GM12865 (cell line): Measurements from ENCODE around the gene C14orf132.

Experiments
- DNase-seq: peaks from one replicate; pipeline ENCODE4 v3.0.0; 2010; ENCODE audit warnings: low read depth
- H3K4me3 ChIP-seq: 2 replicates; pipeline ENCODE4 v1.5.1; 2011; ENCODE audit warnings: mild to moderate bottlenecking, low read depth, low read length, control low read depth
- CTCF ChIP-seq: IDR thresholded peaks from 2 replicates; pipeline ENCODE4 v1.5.1; 2011; ENCODE audit warnings: low read length, control low read depth, low read depth, inconsistent platforms; ENCODE audit not compliant: insufficient read depth; ENCODE audit errors: missing control alignments

C14orf132 gene

DNA sequence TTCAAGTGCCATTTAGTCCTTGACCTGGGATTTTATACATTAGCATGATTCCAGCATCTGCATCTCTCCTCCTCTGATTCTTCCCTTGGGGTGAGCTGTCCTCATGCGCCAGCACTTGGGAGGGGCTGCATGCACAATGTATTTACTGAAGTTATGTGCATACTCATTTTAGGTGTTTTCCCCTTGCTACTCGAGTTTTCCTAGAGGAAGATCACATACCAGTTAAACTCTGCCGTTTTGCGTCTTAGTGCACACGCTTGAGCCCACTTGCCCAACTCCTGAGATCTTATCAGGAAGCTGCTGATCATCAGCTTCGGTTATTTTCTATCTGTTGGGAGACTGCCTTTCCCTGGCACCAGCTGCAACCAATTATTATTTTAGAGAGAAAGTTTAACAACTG lies 78.8 kb downstream of the C14orf132 start:
- TF ChIP-seq CTCF, result no peak
- H3K4me3 ChIP-seq, result no peak overlapping the region
- no peak for DNase-seq

GRCh38 chr14:96118391-96118790 lies 79.2 kb downstream of the C14orf132 start:
- no peak for DNase-seq
- TF ChIP-seq CTCF, result no peak
- no peak overlapping the region for H3K4me3 ChIP-seq

- DNase-seq, result peak; percentile 32
- no peak for TF ChIP-seq CTCF
- no peak overlapping the region for H3K4me3 ChIP-seq
These were observed 80.8 kb downstream of the C14orf132 start for GRCh38 chr14:96119947-96120346.

GRCh38 chr14:96120392-96120791 lies 81.2 kb downstream of the C14orf132 start:
- no peak overlapping the region for H3K4me3 ChIP-seq
- no peak for TF ChIP-seq CTCF

DNA sequence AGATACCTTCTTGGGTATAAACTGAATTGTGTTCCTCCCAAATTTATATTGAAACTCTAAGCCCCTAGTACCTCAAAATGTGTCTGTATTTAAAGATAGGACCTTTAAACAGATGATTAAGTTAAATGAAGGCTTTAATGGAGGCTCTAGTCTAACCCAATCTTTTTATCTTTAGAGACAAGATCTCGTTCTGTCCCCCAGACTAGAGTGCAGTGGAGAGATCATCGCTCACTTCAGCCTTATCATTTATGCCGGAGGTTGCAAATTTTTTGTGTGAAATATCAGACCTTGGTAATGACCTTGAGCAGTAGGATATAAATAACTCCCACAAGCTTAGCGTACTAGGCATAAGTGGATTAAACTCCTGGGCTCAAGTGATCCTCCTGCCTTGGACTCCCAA lies 81.8 kb downstream of the C14orf132 start:
- H3K4me3 ChIP-seq, result no peak overlapping the region
- no peak for TF ChIP-seq CTCF
- DNase-seq, result no peak

More at GRCh38 chr14:96120392-96120791, 81.2 kb downstream of the C14orf132 start:
- no peak for DNase-seq

- TF ChIP-seq CTCF, result no peak
- DNase-seq, result no peak
- no peak overlapping the region for H3K4me3 ChIP-seq
These were observed 82.7 kb downstream of the C14orf132 start for GRCh38 chr14:96121660-96122395.

DNA sequence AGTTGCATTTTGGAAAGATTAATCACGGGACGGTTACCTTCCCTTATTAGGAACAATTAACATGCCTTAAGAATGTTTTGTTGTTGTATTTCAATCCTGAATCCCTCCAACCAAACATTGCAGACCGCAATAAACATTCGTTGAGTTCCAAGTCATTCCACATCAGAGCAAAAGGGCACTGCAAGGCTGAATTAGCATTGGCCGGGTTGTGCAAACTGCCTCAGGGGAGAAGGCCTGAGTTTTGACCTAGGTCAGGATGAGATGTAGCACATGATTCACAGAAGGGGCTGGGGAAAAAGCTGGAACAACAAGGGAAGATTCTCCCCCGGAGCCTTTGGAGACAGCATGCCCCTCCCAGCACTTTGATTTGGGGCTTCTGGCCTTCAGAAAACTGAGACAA lies 83.3 kb downstream of the C14orf132 start:
- no peak for DNase-seq
- no peak overlapping the region for H3K4me3 ChIP-seq
- no peak for TF ChIP-seq CTCF
